ENCODE data around the gene ZNF830.
"Not testable (repeated sequence)": the region's sequence is repeated elsewhere in the genome, so short reads cannot be mapped to it uniquely, and the experiment has no call there.

The ZNF830 gene, protein sequence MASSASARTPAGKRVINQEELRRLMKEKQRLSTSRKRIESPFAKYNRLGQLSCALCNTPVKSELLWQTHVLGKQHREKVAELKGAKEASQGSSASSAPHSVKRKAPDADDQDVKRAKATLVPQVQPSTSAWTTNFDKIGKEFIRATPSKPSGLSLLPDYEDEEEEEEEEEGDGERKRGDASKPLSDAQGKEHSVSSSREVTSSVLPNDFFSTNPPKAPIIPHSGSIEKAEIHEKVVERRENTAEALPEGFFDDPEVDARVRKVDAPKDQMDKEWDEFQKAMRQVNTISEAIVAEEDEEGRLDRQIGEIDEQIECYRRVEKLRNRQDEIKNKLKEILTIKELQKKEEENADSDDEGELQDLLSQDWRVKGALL

DNA sequence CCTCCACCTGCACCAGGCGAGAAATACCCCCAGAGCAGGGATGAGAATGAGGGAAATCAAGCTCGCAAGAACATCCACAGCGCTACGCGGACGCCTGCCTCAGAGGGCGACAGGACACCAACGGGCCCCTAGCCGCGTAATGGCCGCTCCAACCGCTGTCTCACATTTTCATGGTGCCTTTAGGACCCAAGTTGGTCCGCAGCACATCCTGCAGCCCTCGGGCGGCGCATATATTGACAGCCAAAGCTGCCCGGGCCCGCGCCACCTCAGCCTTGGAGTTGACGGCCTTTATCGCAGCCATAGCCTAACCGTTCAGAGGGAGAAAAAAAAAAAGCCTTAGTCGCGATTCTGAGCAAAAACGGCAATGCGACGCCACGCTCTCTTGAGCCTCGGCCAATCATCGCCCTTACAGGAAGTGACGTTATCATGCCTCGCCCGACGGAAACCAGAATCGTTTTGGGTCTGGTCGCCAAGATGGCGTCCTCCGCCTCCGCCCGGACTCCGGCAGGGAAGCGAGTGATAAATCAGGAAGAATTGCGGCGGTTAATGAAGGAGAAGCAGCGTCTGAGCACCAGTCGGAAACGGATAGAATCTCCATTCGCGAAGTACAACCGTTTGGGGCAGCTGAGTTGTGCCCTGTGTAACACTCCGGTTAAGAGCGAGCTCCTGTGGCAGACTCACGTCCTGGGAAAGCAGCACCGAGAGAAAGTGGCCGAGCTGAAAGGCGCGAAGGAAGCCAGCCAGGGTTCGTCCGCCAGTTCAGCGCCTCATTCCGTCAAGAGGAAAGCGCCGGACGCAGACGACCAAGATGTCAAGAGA is at the start of gene ZNF830, which contains the start of gene CCT6B:
ZNF830 (plus strand) TSS at position 448 of the 819 bp plus-strand sequence; CDS start at position 475, 27 bp downstream.
CCT6B (minus strand) TSS at position 368 of the 819 bp plus-strand sequence; CDS start at position 301, 67 bp downstream.
- DNase-seq, result peak in 55 of 56 donors; percentile 41 to 96 (median 87)

- DNase-seq, result no peak
Observed at GRCh38 chr17:34913001-34913400, 48.3 kb upstream of the ZNF830 start.

DNA sequence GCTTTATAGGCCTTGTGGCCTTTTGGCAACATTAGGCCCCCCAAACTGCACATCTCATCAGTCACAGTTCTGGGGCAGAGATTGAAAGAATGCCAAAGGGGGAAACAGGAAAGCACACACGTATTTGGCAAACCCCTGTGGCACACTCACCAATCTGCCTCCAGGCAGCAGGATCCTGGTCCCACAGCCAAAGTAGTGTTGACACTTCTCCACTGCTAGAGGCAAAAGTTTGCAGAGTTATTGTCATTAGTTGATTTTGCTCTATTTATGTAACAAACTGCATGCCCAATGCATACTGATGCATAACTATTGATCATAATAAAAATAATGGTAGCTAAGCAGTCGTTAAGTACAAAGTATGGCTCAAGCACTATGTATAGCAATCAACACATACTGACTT is 45.2 kb upstream of the ZNF830 start:
- DNase-seq, result no peak

GRCh38 chr17:34917381-34917780 is 44.0 kb upstream of the ZNF830 start:
- no peak for DNase-seq

GRCh38 chr17:34920676-34921075 is 40.7 kb upstream of the ZNF830 start:
- no peak for DNase-seq

GRCh38 chr17:34926661-34927060 is 34.7 kb upstream of the ZNF830 start:
- no peak for DNase-seq

DNA sequence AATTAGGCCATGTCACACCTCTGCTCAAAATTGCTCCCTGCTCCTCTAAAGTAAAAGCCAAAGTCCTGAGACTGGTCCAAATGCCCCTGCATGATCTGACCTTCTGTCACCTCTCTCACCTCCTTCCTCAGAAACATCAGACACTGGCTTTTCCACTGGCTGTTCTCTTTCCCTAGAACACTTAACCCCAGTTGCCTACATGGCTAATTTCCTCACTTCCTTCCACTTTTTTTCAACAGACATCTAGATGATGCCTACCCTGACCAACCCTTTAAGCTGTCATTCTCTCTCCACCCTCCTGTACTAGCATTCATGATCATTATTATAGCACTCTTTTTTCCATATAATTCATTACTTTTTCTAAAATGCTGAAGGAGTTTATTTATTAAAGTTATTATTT is 31.1 kb upstream of the ZNF830 start:
- no peak for DNase-seq

GRCh38 chr17:34950780-34951179 is 10.6 kb upstream of the ZNF830 start:
- not testable (repeated sequence) for DNase-seq

DNA sequence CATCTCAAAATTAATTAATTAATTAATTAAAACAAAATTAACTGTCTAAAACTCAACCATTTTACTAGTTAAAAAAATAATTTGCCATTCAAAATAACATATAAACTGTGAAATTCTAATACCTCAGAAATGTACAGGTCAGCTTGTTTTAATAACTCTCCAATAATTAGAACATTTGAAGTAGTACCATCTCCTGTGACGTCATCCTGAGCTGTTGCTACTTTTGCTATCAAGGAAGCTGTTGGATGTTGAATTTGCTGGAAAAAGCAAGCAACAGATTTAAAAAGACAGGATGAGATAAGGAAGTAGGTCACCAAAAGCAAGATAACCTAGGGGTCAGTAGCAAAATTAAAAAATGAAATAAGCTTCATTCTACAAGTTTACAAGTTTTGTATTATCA is 2.9 kb upstream of the ZNF830 start:
- DNase-seq, result no peak

GRCh38 chr17:34974179-34974578 is 12.8 kb downstream of the ZNF830 start:
- no peak for DNase-seq

- DNase-seq, result no peak
Observed at GRCh38 chr17:34974794-34975785, 13.8 kb downstream of the ZNF830 start.

DNA sequence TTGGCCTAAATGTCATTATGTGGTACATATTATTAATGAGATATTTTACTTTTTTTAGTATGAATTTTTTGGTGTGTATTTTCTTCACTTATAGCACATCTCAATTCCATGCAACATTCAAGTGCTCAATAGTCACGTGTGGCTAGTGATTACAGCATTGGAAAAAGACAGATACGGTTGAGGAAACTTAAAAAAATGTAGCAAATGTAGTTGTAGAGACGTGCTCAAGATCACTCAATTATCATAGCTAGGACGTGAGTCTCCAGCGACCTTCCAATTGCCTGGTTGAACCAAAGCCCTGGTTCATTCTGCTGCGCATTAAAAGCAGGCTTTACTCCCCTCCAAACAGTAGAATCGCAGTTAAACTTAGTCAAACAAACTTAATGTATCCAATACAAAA is 17.8 kb downstream of the ZNF830 start:
- DNase-seq, result no peak

DNA sequence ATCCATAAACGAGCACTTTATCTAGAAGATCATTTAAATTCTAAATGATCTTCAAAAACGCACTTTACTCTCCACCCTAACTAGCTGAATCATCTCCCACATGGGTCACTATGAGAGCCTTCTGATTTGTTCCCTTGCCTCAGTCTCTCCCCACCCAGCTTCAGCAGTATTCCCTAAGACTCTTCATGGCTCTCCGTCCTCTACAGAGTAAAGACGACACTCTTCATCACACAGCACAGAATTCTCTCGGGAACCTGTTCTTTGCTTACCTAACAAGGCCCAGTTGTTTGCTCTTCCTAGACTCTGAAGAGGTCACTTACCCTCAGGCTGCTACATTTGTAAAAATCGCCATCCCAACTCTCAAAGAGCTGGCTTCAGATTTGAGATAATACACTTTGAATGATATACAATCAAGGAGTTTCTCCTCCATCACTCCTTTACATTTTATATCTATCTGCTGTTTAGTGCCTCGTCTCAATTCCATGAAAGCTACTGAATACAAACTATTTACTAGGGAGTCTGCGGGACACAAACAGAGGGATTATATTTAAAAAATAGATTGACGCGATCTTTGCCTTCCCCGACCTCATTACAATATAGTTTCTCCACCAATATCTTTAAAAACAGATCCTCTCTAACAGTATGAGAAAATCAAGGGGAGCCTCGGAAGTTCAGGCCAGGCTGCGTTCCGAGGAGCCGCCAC is 18.5 kb downstream of the ZNF830 start:
- DNase-seq, result peak in 1 of 56 donors; percentile 7

DNA sequence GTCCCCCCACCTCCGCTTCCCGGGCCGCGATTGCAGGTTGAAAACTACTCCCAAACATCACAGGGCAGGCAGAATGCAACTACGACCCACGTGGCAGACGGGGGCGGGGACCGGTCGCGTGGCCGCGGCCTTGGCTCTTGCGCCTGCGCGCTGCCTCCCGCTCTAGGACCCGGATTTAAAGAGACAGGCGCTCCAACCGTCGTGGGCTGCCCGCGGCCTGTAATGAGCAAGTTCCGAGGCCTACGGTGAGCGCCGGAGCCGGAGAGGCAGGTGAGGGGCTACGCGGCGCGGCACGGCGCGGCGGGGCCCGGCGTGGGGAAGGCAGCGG is 19.0 kb downstream of the ZNF830 start, which contains the start of gene LIG3:
LIG3 (plus strand) TSS at position 160 of the 328 bp plus-strand sequence. CDS start 2,494 bp downstream, outside the sequence.
- DNase-seq, result peak in 54 of 56 donors; percentile 63 to 95 (median 89)

- peak in 49 of 56 donors; percentile 37 to 94 (median 78) for DNase-seq
Observed at GRCh38 chr17:34980681-34981537, 19.6 kb downstream of the ZNF830 start.

DNA sequence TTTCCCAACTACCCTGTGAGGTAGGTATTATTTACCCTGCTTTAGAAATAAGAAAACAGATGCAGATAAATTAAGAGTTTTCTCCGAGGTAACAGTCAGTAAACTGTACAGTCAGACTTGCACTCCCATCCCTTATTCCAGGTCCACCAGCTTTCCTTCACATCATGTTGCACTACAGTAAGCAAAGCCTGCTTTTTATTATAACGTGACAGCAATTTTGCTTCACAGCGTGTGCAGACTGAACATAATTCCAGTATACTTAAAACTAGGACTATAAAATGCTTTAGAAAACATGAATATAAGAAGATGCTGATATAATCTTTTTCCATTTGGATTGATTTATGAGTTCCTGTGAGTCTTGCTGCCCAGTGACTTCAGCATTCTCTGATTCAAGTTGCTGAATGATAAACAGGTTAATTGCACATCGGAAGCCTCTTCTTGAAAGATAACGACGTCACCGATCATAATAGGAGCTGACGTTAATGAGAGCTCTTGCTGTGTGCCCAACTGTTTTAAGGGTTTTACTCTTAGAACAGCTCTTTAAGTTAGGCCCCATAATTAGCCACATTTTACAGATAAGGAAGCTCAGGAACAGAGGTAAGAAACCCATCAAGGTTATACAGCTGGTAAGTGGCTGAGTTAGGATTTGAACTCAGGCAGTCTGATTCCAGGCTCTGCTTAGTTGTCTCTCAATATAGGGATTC is 20.4 kb downstream of the ZNF830 start:
- DNase-seq, result no peak

GRCh38 chr17:34987232-34987631 is 25.9 kb downstream of the ZNF830 start:
- DNase-seq, result no peak

DNA sequence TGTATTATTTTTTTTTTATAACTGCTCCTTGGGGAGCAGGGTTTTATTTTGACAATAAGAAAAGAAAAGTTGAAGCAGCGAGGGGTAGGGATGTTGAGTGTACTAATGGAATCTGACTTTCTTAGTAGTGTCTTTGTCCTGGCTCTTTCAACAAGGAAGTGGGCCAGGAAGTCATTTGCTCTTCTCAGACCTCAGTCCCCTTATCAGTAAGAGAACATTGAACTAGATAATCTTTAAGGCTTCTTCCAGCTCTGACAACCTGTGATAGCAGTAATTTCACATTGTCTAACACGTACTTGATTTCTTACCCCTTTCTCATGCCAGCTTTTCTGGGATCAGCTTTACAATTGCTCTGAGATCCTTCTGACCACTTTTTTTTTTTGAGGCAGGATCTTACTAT is 27.3 kb downstream of the ZNF830 start:
- no peak for DNase-seq

GRCh38 chr17:34989473-34989872 is 28.1 kb downstream of the ZNF830 start:
- no peak for DNase-seq
